Parathyroid adenoma (tissue), 2 donors: ENCODE results near the gene TAF8.

Source experiments
- H2AFZ ChIP-seq: fragments of 300-600 bp; sonication (generic); one replicate; pipeline ENCODE4 v1.7.0; 2017; ENCODE audit warnings: antibody characterized with exemption, mild to moderate bottlenecking
- H3K27ac ChIP-seq: fragments of 300-600 bp; sonication (generic); one replicate; pipeline ENCODE4 v1.7.0; 2017
- H3K27me3 ChIP-seq: fragments of 300-600 bp; sonication (generic); one replicate; pipeline ENCODE4 v1.7.0; 2017; ENCODE audit warnings: low read length; ENCODE audit not compliant: control insufficient read depth, insufficient read depth
- H3K36me3 ChIP-seq: fragments of 300-600 bp; sonication (generic); one replicate; pipeline ENCODE4 v1.7.0; 2017; ENCODE audit warnings: low read length; ENCODE audit not compliant: control insufficient read depth, insufficient read depth
- H3K4me1 ChIP-seq: fragments of 300-600 bp; sonication (generic); one replicate; pipeline ENCODE4 v1.7.0; 2017; ENCODE audit warnings: control low read depth
- H3K4me2 ChIP-seq: fragments of 300-600 bp; sonication (generic); one replicate; pipeline ENCODE4 v1.7.0; 2017; ENCODE audit warnings: low read length
- H3K4me3 ChIP-seq: fragments of 300-600 bp; sonication (generic); one replicate; pipeline ENCODE4 v1.7.0; 2017; ENCODE audit warnings: low read depth, low read length
- H3K79me2 ChIP-seq: fragments of 300-600 bp; sonication (generic); one replicate; pipeline ENCODE4 v1.7.0; 2017; ENCODE audit warnings: control low read depth
- H3K9ac ChIP-seq: fragments of 300-600 bp; sonication (generic); one replicate; pipeline ENCODE4 v1.7.0; 2017; ENCODE audit warnings: mild to moderate bottlenecking
- H3K9me3 ChIP-seq: fragments of 300-600 bp; sonication (generic); one replicate; pipeline ENCODE4 v1.7.0; 2017; ENCODE audit warnings: low read length; ENCODE audit not compliant: control insufficient read depth
- CTCF ChIP-seq: fragments of 300-600 bp; sonication (generic); IDR thresholded peaks from one replicate; pipeline ENCODE4 v1.7.0; 2017; ENCODE audit warnings: antibody characterized with exemption, mild to moderate bottlenecking
- donor health status: primary hyperparathyroidism.

TAF8 gene

GRCh38 chr6:42059743-42060142 is 9.4 kb downstream of the TAF8 start:
- no peak overlapping the region for H3K27ac ChIP-seq
- H3K36me3 ChIP-seq = no peaks in the 10 kb centered on the region

GRCh38 chr6:42066156-42066675 is 15.9 kb downstream of the TAF8 start:
- Histone ChIP-seq H3K79me2 (no peaks in the 10 kb centered on the region), H3K27me3 (no peaks in the 10 kb centered on the region), H3K4me2 (no peak overlapping the region), H3K36me3 (no peaks in the 10 kb centered on the region), H3K4me3 (no peak overlapping the region), H3K9ac (no peak overlapping the region), H3K27ac (no peak overlapping the region), H3K4me1 (no peaks in the 10 kb centered on the region), H3K9me3 (no peaks in the 10 kb centered on the region), H2AFZ (no peak overlapping the region)
- TF ChIP-seq CTCF = no peak

More at GRCh38 chr6:42059743-42060142, 9.4 kb downstream of the TAF8 start:
- Histone ChIP-seq H3K79me2 (no peaks in the 10 kb centered on the region), H3K4me1 (no peaks in the 10 kb centered on the region), H3K27me3 (no peaks in the 10 kb centered on the region), H3K9ac (no peak overlapping the region), H3K4me2 (no peak overlapping the region), H3K4me3 (no peak overlapping the region), H3K9me3 (no peaks in the 10 kb centered on the region), H2AFZ (no peak overlapping the region)
- no peak for TF ChIP-seq CTCF

- Histone ChIP-seq H3K79me2 (no peaks in the 10 kb centered on the region), H3K4me2 (no peak overlapping the region), H3K36me3 (no peaks in the 10 kb centered on the region), H3K4me1 (no peaks in the 10 kb centered on the region), H3K9me3 (no peaks in the 10 kb centered on the region), H3K4me3 (no peak overlapping the region), H3K27me3 (no peaks in the 10 kb centered on the region), H2AFZ (no peak overlapping the region), H3K9ac (no peak overlapping the region), H3K27ac (no peak overlapping the region)
- TF ChIP-seq CTCF = no peak
Observed at GRCh38 chr6:42068173-42068572, 17.8 kb downstream of the TAF8 start.

- Histone ChIP-seq H3K79me2 (no peaks in the 10 kb centered on the region), H3K36me3 (no peaks in the 10 kb centered on the region), H3K4me3 (no peak overlapping the region), H2AFZ (no peak overlapping the region), H3K9me3 (no peaks in the 10 kb centered on the region), H3K9ac (no peak overlapping the region), H3K4me2 (no peak overlapping the region), H3K27me3 (no peaks in the 10 kb centered on the region), H3K27ac (no peak overlapping the region), H3K4me1 (no peaks in the 10 kb centered on the region)
- TF ChIP-seq CTCF = no peak
Observed at GRCh38 chr6:42068872-42069522, 18.7 kb downstream of the TAF8 start.
